ENCODE measurements around the gene PRKN.
"Not testable (repeated sequence)": the region's sequence is repeated elsewhere in the genome, so short reads cannot be mapped to it uniquely, and the experiment has no call there.

Gene PRKN

GRCh38 chr6:161344626-161345025 is 1382.9 kb downstream of the PRKN start:
- H3K9me3 ChIP-seq (ENCODE audit: insufficient read depth, low read depth, low read length): no peaks in the 10 kb centered on the region
- H3K4me1 ChIP-seq (ENCODE audit: insufficient read depth, low read length): no peaks in the 10 kb centered on the region
- no peak overlapping the region for H3K27ac ChIP-seq (ENCODE audit: low read length)
- H3K27me3 ChIP-seq (ENCODE audit: insufficient read depth, low read length): no peaks in the 10 kb centered on the region
- no peak overlapping the region for H3K9ac ChIP-seq (ENCODE audit: low read depth, low read length)
- H3K4me3 ChIP-seq (ENCODE audit: low read length): no peak overlapping the region
- no peaks in the 10 kb centered on the region for H3K36me3 ChIP-seq (ENCODE audit: insufficient read depth, low read depth, low read length)

GRCh38 chr6:161342039-161342438 is 1385.5 kb downstream of the PRKN start:
- H3K9ac ChIP-seq (ENCODE audit: low read depth, low read length): no peak overlapping the region
- H3K36me3 ChIP-seq (ENCODE audit: insufficient read depth, low read depth, low read length): no peaks in the 10 kb centered on the region
- no peaks in the 10 kb centered on the region for H3K27me3 ChIP-seq (ENCODE audit: insufficient read depth, low read length)
- H3K27ac ChIP-seq (ENCODE audit: low read length): no peak overlapping the region
- peaks cover 4% of the 10 kb centered on the region; the same call in 1 of the 2 replicates for H3K9me3 ChIP-seq (ENCODE audit: insufficient read depth, low read depth, low read length)
- no peak overlapping the region for H3K4me3 ChIP-seq (ENCODE audit: low read length)
- H3K4me1 ChIP-seq (ENCODE audit: insufficient read depth, low read length): no peaks in the 10 kb centered on the region

- Histone ChIP-seq H3K36me3 (ENCODE audit: insufficient read depth, low read depth, low read length) (no peaks in the 10 kb centered on the region), H3K9ac (ENCODE audit: low read depth, low read length) (no peak overlapping the region), H3K4me1 (ENCODE audit: insufficient read depth, low read length) (no peaks in the 10 kb centered on the region), H3K27ac (ENCODE audit: low read length) (no peak overlapping the region), H3K4me3 (ENCODE audit: low read length) (no peak overlapping the region), H3K27me3 (ENCODE audit: insufficient read depth, low read length) (no peaks in the 10 kb centered on the region), H3K9me3 (ENCODE audit: insufficient read depth, low read depth, low read length) (peaks cover 8% of the 10 kb centered on the region; the same call in 1 of the 2 replicates)
Measured at GRCh38 chr6:161341638-161342037, 1385.9 kb downstream of the PRKN start.

GRCh38 chr6:161338015-161338414 is 1389.6 kb downstream of the PRKN start:
- H3K27ac ChIP-seq (ENCODE audit: low read length): no peak overlapping the region
- no peaks in the 10 kb centered on the region for H3K27me3 ChIP-seq (ENCODE audit: insufficient read depth, low read length)
- H3K9me3 ChIP-seq (ENCODE audit: insufficient read depth, low read depth, low read length): peaks cover 18% of the 10 kb centered on the region; the same call in 1 of the 2 replicates
- no peak overlapping the region for H3K9ac ChIP-seq (ENCODE audit: low read depth, low read length)
- H3K36me3 ChIP-seq (ENCODE audit: insufficient read depth, low read depth, low read length): no peaks in the 10 kb centered on the region
- H3K4me1 ChIP-seq (ENCODE audit: insufficient read depth, low read length): no peaks in the 10 kb centered on the region
- no peak overlapping the region for H3K4me3 ChIP-seq (ENCODE audit: low read length)

- no peaks in the 10 kb centered on the region for H3K36me3 ChIP-seq (ENCODE audit: insufficient read depth, low read depth, low read length)
- no peak overlapping the region for H3K27ac ChIP-seq (ENCODE audit: low read length)
Measured at GRCh38 chr6:161336479-161336878, 1391.1 kb downstream of the PRKN start.

GRCh38 chr6:161333410-161333809 is 1394.2 kb downstream of the PRKN start:
- no peak overlapping the region for H3K4me3 ChIP-seq (ENCODE audit: low read length)

More at GRCh38 chr6:161336479-161336878, 1391.1 kb downstream of the PRKN start:
- Histone ChIP-seq H3K9ac (ENCODE audit: low read depth, low read length) (no peak overlapping the region), H3K27me3 (ENCODE audit: insufficient read depth, low read length) (no peaks in the 10 kb centered on the region), H3K4me3 (ENCODE audit: low read length) (no peak overlapping the region), H3K9me3 (ENCODE audit: insufficient read depth, low read depth, low read length) (peaks cover 20% of the 10 kb centered on the region; the same call in 1 of the 2 replicates), H3K4me1 (ENCODE audit: insufficient read depth, low read length) (no peaks in the 10 kb centered on the region)

GRCh38 chr6:161331402-161332081 is 1396.0 kb downstream of the PRKN start:
- not testable (repeated sequence) for H3K9ac ChIP-seq (ENCODE audit: low read depth, low read length); H3K27ac ChIP-seq (ENCODE audit: low read length); H3K4me1 ChIP-seq (ENCODE audit: insufficient read depth, low read length); H3K4me3 ChIP-seq (ENCODE audit: low read length); H3K27me3 ChIP-seq (ENCODE audit: insufficient read depth, low read length); H3K36me3 ChIP-seq (ENCODE audit: insufficient read depth, low read depth, low read length)
- peaks cover 42% of the 10 kb centered on the region for H3K9me3 ChIP-seq (ENCODE audit: insufficient read depth, low read depth, low read length)

More at GRCh38 chr6:161333410-161333809, 1394.2 kb downstream of the PRKN start:
- Histone ChIP-seq H3K27ac (ENCODE audit: low read length) (no peak overlapping the region), H3K27me3 (ENCODE audit: insufficient read depth, low read length) (no peaks in the 10 kb centered on the region), H3K36me3 (ENCODE audit: insufficient read depth, low read depth, low read length) (no peaks in the 10 kb centered on the region), H3K4me1 (ENCODE audit: insufficient read depth, low read length) (peaks cover 2% of the 10 kb centered on the region; the same call in 1 of the 2 replicates), H3K9me3 (ENCODE audit: insufficient read depth, low read depth, low read length) (peaks cover 35% of the 10 kb centered on the region), H3K9ac (ENCODE audit: low read depth, low read length) (no peak overlapping the region)

- Histone ChIP-seq H3K4me1 (ENCODE audit: insufficient read depth, low read length) (peaks cover 2% of the 10 kb centered on the region; the same call in 1 of the 2 replicates), H3K4me3 (ENCODE audit: low read length) (no peak overlapping the region), H3K9me3 (ENCODE audit: insufficient read depth, low read depth, low read length) (peaks cover 62% of the 10 kb centered on the region), H3K27me3 (ENCODE audit: insufficient read depth, low read length) (no peaks in the 10 kb centered on the region), H3K27ac (ENCODE audit: low read length) (no peak overlapping the region), H3K9ac (ENCODE audit: low read depth, low read length) (no peak overlapping the region), H3K36me3 (ENCODE audit: insufficient read depth, low read depth, low read length) (no peaks in the 10 kb centered on the region)
Measured at GRCh38 chr6:161327360-161327953, 1400.1 kb downstream of the PRKN start.

GRCh38 chr6:161319231-161319630 is 1408.3 kb downstream of the PRKN start:
- Histone ChIP-seq H3K4me1 (ENCODE audit: insufficient read depth, low read length) (peaks cover 6% of the 10 kb centered on the region; the same call in 1 of the 2 replicates), H3K9me3 (ENCODE audit: insufficient read depth, low read depth, low read length) (0 out of 2 replicates have a peak, but pooled peaks cover 10% of the 10 kb centered on the region), H3K9ac (ENCODE audit: low read depth, low read length) (no peak overlapping the region), H3K27me3 (ENCODE audit: insufficient read depth, low read length) (no peaks in the 10 kb centered on the region), H3K4me3 (ENCODE audit: low read length) (no peak overlapping the region), H3K27ac (ENCODE audit: low read length) (no peak overlapping the region), H3K36me3 (ENCODE audit: insufficient read depth, low read depth, low read length) (no peaks in the 10 kb centered on the region)

- Histone ChIP-seq H3K9me3 (ENCODE audit: insufficient read depth, low read depth, low read length) (0 out of 2 replicates have a peak, but pooled peaks cover 7% of the 10 kb centered on the region), H3K27ac (ENCODE audit: low read length) (no peak overlapping the region), H3K4me1 (ENCODE audit: insufficient read depth, low read length) (peaks cover 6% of the 10 kb centered on the region; the same call in 1 of the 2 replicates), H3K9ac (ENCODE audit: low read depth, low read length) (no peak overlapping the region), H3K36me3 (ENCODE audit: insufficient read depth, low read depth, low read length) (no peaks in the 10 kb centered on the region), H3K4me3 (ENCODE audit: low read length) (no peak overlapping the region), H3K27me3 (ENCODE audit: insufficient read depth, low read length) (no peaks in the 10 kb centered on the region)
Measured at GRCh38 chr6:161318456-161318855, 1409.1 kb downstream of the PRKN start.

GRCh38 chr6:161316531-161316930 is 1411.0 kb downstream of the PRKN start:
- Histone ChIP-seq H3K9me3 (ENCODE audit: insufficient read depth, low read depth, low read length) (no peaks in the 10 kb centered on the region), H3K27ac (ENCODE audit: low read length) (no peak overlapping the region), H3K27me3 (ENCODE audit: insufficient read depth, low read length) (no peaks in the 10 kb centered on the region)

More at GRCh38 chr6:161316531-161316930, 1411.0 kb downstream of the PRKN start:
- no peak overlapping the region for H3K4me3 ChIP-seq (ENCODE audit: low read length)
- peaks cover 6% of the 10 kb centered on the region; the same call in 1 of the 2 replicates for H3K4me1 ChIP-seq (ENCODE audit: insufficient read depth, low read length)
- H3K9ac ChIP-seq (ENCODE audit: low read depth, low read length): no peak overlapping the region
- no peaks in the 10 kb centered on the region for H3K36me3 ChIP-seq (ENCODE audit: insufficient read depth, low read depth, low read length)

Data from iPS-20b (cell line).